ENCODE data around the gene KIAA0513. TPM values are rescaled to one million over a fixed set of nuclear protein-coding genes. Genes with fewer than 3 reads are reported as not detected.
"Not testable (repeated sequence)": the region's sequence is repeated elsewhere in the genome, so short reads cannot be mapped to it uniquely, and the experiment has no call there.

KIAA0513 gene
- total RNA-seq, 1 donor: 18.4 TPM

GRCh38 chr16:85105475-85105874 lies 77.9 kb downstream of the KIAA0513 start:
- H3K4me1 ChIP-seq (ENCODE audit: insufficient read depth, low read length): peaks cover 45% of the 10 kb centered on the region
- no peaks in the 10 kb centered on the region for H3K27me3 ChIP-seq (ENCODE audit: insufficient read depth, low read length)
- no peaks in the 10 kb centered on the region for H3K9me3 ChIP-seq (ENCODE audit: low read depth, low read length)
- no peak overlapping the region for H3K4me3 ChIP-seq (ENCODE audit: low read length)

DNA sequence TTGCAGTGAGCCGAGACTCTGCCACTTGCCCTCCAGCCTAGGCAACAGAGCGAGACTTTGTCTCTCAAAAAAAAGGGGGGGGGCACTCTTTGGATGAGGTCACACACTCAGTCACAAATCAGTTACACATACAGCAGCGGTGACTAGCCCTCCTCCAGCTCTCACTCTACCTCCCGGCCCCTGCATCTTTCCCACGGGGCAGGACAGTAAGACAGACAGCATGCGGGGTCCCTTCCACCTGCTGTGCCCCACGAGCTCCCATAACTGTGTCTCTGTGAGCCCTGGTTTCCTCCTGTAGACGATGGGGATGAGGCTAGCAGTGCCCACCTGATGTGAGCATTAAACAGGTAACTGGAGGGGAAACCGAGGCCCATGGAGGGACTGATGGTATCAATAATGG lies 79.5 kb downstream of the KIAA0513 start:
- Histone ChIP-seq H3K4me1 (ENCODE audit: insufficient read depth, low read length) (peaks cover 36% of the 10 kb centered on the region), H3K9me3 (ENCODE audit: low read depth, low read length) (no peaks in the 10 kb centered on the region), H3K27me3 (ENCODE audit: insufficient read depth, low read length) (no peaks in the 10 kb centered on the region), H3K4me3 (ENCODE audit: low read length) (no peak overlapping the region)

GRCh38 chr16:85107532-85107931 lies 79.9 kb downstream of the KIAA0513 start:
- H3K9me3 ChIP-seq (ENCODE audit: low read depth, low read length): no peaks in the 10 kb centered on the region
- peaks cover 32% of the 10 kb centered on the region for H3K4me1 ChIP-seq (ENCODE audit: insufficient read depth, low read length)
- H3K4me3 ChIP-seq (ENCODE audit: low read length): no peak overlapping the region
- H3K27me3 ChIP-seq (ENCODE audit: insufficient read depth, low read length): no peaks in the 10 kb centered on the region

DNA sequence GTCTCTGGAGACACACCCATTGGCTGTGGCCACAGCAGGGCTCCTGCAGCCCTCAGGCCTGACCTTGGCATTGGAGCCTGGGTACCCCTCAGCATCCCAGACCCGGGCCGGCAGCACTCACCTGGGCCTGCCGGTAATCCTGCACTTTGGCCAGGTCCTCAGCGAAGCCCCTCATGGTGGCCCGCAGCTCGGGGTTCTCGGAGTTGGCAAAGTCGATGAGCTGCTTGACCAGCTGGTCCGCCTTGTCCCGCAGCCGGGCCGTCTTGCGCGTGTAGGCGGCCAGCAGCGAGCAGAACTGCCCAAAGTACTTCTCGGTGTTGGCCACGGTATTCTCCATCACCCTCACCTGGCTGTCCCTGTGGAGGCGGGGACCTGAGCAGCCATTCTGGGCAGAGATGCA lies 82.5 kb downstream of the KIAA0513 start:
- H3K4me1 ChIP-seq (ENCODE audit: insufficient read depth, low read length): peaks cover 10% of the 10 kb centered on the region
- no peak overlapping the region for H3K4me3 ChIP-seq (ENCODE audit: low read length)
- H3K27me3 ChIP-seq (ENCODE audit: insufficient read depth, low read length): no peaks in the 10 kb centered on the region
- H3K9me3 ChIP-seq (ENCODE audit: low read depth, low read length): no peaks in the 10 kb centered on the region

GRCh38 chr16:85111184-85111583 lies 83.6 kb downstream of the KIAA0513 start:
- Histone ChIP-seq H3K9me3 (ENCODE audit: low read depth, low read length) (no peaks in the 10 kb centered on the region), H3K4me1 (ENCODE audit: insufficient read depth, low read length) (peaks cover 6% of the 10 kb centered on the region), H3K4me3 (ENCODE audit: low read length) (no peak overlapping the region), H3K27me3 (ENCODE audit: insufficient read depth, low read length) (no peaks in the 10 kb centered on the region)

DNA sequence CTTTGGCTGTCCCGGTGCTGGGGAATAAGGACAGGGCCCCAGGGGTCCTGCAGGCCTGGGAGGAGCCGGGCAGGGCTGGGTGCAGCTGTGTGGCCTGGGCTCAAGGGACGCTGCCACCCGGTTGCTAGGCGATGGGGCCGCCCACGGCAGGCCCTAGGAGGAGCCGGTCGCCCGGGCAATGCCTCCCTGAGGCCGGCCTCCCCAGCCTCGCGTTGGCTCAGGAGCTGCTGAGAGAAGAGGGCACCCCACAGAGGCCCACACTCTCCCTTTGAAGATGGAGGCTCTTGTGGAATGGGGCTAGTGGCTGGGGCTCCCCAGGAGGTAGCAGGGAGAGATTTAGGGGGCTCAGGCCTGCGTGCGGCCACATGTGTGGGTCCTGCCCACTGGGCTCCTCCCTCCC lies 84.8 kb downstream of the KIAA0513 start, which contains the start of gene CIBAR2:
Gene CIBAR2 (minus strand): TSS at position 109 of the 400 bp plus-strand sequence. CDS start 120 bp downstream, outside the sequence.
- H3K4me1 ChIP-seq (ENCODE audit: insufficient read depth, low read length): peaks cover 6% of the 10 kb centered on the region
- H3K9me3 ChIP-seq (ENCODE audit: low read depth, low read length): no peaks in the 10 kb centered on the region
- H3K4me3 ChIP-seq (ENCODE audit: low read length): no peak within 1 kb of the TSS
- H3K27me3 ChIP-seq (ENCODE audit: insufficient read depth, low read length): no peaks in the 10 kb centered on the region

- no peak overlapping the region for H3K4me3 ChIP-seq (ENCODE audit: low read length)
- H3K4me1 ChIP-seq (ENCODE audit: insufficient read depth, low read length): peaks cover 6% of the 10 kb centered on the region
- no peaks in the 10 kb centered on the region for H3K9me3 ChIP-seq (ENCODE audit: low read depth, low read length)
- no peaks in the 10 kb centered on the region for H3K27me3 ChIP-seq (ENCODE audit: insufficient read depth, low read length)
These were observed 85.7 kb downstream of the KIAA0513 start for GRCh38 chr16:85113168-85113733.

DNA sequence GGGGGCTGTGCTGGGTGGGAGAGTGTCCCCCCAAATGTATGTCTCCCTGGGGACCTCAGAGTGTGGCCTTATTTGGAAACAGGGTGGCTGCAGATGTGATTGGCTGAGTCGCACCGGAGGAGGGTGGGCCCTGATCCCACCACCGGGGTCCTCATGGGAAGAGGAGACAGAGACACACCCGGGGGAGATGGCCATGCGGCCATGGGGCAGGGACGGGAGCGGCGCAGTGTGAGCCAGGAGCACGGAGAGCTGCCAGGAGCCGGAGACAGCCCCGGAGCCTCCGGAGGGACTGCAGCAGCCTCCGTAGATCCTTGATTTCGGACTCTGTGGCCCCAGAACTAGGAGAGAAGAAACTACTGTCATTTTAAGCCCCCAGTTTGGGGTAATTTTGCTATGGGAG lies 86.3 kb downstream of the KIAA0513 start:
- no peaks in the 10 kb centered on the region for H3K27me3 ChIP-seq (ENCODE audit: insufficient read depth, low read length)
- no peak overlapping the region for H3K4me3 ChIP-seq (ENCODE audit: low read length)
- H3K4me1 ChIP-seq (ENCODE audit: insufficient read depth, low read length): peaks cover 6% of the 10 kb centered on the region
- no peaks in the 10 kb centered on the region for H3K9me3 ChIP-seq (ENCODE audit: low read depth, low read length)

DNA sequence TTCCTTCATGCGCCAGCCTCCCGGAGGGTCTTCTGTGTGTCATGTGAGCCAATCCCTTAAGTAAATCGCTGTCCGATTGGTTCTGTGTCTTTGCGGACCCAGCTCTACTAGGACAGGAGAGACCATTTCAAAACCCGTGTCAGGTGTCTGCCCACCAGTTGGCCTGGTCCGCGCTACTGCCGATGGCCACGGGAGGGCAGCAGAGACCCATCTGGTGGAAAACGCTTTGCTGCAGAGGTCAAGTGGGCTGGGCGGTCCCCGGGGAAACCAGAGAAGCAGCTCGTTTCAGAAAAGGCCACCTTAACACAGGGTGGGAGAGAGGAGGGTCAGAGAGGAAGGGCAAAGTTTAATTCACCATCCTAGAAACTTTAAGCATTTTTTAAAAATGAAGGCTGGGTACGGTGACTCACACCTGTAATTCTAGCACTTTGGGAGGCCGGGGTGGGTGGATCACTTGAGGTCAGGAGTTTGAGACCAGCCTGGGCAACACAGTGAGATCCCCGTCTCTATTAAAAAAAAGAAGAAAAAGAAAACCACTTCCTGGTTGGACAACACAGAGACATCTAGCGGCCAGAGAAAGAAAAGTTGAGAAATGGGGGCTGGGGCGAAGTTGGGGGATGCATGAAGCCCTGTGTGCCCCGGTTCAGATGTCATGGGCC lies 87.4 kb downstream of the KIAA0513 start:
- Histone ChIP-seq H3K9me3 (ENCODE audit: low read depth, low read length) (no peaks in the 10 kb centered on the region), H3K4me1 (ENCODE audit: insufficient read depth, low read length) (peaks cover 6% of the 10 kb centered on the region), H3K4me3 (ENCODE audit: low read length) (no peak overlapping the region), H3K27me3 (ENCODE audit: insufficient read depth, low read length) (no peaks in the 10 kb centered on the region)

DNA sequence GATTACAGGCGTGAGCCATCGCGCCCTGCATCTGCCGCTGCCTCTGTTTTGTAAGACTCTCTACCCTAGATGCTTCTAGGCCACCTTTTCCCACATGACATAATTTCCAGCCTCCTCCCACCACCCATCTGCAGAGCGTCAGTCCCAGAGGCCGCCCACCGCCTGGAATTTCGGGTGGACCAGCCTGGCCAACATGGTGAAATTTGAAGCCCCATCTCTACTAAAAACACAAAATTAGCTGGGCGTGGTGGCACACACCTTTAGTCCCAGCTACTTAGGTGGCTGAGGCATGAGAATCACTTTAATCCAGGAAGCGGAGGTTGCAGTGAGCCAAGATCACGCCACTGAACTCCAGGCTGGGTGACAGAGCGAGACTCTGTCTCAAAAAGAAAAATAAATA lies 89.8 kb downstream of the KIAA0513 start:
- Histone ChIP-seq H3K4me1 (ENCODE audit: insufficient read depth, low read length) (peaks cover 6% of the 10 kb centered on the region), H3K4me3 (ENCODE audit: low read length) (no peak overlapping the region), H3K27me3 (ENCODE audit: insufficient read depth, low read length) (no peaks in the 10 kb centered on the region), H3K9me3 (ENCODE audit: low read depth, low read length) (no peaks in the 10 kb centered on the region)

GRCh38 chr16:85120006-85120340 lies 92.4 kb downstream of the KIAA0513 start:
- peaks cover 3% of the 10 kb centered on the region for H3K4me1 ChIP-seq (ENCODE audit: insufficient read depth, low read length)
- H3K9me3 ChIP-seq (ENCODE audit: low read depth, low read length): no peaks in the 10 kb centered on the region
- no peak overlapping the region for H3K4me3 ChIP-seq (ENCODE audit: low read length)
- H3K27me3 ChIP-seq (ENCODE audit: insufficient read depth, low read length): no peaks in the 10 kb centered on the region

DNA sequence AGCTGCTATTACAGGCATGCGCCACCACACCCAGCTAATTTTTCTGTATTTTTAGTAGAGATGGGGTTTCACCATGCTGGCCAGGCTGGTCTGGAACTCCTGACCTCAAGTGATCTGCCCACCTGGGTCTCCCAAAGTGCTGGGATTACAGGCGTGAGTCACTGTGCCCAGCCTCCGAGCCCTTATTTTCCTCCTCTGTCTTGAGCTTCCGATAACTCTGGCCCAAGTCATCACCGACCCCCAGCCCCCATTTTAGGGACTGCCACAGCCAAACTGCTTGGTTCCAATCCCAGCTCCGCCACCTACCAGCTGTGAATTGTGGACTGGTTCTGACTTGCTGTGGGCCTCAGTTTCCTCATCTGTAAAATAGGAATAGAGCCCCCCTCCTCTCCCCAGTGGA lies 95.8 kb downstream of the KIAA0513 start:
- not testable (repeated sequence) for H3K27me3 ChIP-seq (ENCODE audit: insufficient read depth, low read length); H3K4me1 ChIP-seq (ENCODE audit: insufficient read depth, low read length); H3K9me3 ChIP-seq (ENCODE audit: low read depth, low read length); H3K4me3 ChIP-seq (ENCODE audit: low read length)

DNA sequence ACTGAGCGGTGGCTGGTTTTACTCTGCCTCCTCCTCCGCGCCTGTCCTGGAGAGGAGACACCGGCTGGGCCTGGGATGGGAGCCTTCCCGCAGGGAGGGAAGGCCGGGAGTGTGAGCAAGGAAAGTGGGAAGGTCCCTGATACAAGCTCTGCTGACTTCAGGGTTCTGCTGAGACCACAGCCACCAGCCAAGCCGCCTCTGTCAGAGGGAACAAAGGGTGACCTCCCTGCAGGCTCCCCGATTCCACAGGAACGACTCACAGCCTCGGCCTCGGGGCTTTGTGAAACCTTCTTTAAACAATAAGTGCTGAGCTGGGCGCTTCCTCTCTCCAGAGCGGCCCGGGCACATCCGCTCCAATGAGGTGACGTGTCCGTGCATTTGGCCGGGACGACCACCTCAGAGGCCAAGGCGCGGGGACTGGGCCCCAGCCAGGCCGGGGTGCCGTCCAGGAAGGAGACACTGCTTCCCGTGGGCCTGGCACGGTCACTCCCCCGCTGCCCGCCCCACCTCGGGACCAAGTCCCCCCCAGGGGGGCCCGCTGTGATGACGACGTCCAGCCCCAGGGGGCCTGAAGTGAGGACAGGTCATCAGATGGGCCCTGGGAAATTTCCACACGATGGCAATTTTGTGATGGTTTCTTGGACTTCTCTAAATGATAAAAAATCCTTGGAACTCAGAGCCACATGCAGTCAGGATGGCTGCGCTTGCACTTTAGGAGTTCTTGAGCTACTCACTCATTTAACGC lies 96.5 kb downstream of the KIAA0513 start:
- Histone ChIP-seq H3K27me3 (ENCODE audit: insufficient read depth, low read length) (no peaks in the 10 kb centered on the region), H3K4me3 (ENCODE audit: low read length) (no peak overlapping the region), H3K4me1 (ENCODE audit: insufficient read depth, low read length) (no peaks in the 10 kb centered on the region), H3K9me3 (ENCODE audit: low read depth, low read length) (no peaks in the 10 kb centered on the region)

GRCh38 chr16:85124636-85125346 lies 97.2 kb downstream of the KIAA0513 start:
- Histone ChIP-seq H3K4me3 (ENCODE audit: low read length) (no peak overlapping the region), H3K9me3 (ENCODE audit: low read depth, low read length) (no peaks in the 10 kb centered on the region), H3K4me1 (ENCODE audit: insufficient read depth, low read length) (no peaks in the 10 kb centered on the region), H3K27me3 (ENCODE audit: insufficient read depth, low read length) (no peaks in the 10 kb centered on the region)
